ENCODE measurements around the gene RPIA. TPM values are rescaled to one million over a fixed set of nuclear protein-coding genes. Genes with fewer than 3 reads are reported as not detected.

The RPIA gene
- total RNA-seq, 1 experiment from 2014 or later, result 14.1 TPM

GRCh38 chr2:88746929-88747490 is 55.5 kb downstream of the RPIA start:
- ChIA-PET CTCF (interaction anchor here (0.6 to 1.8 kb wide), 4 partner anchors 77 to 242 kb away, joined by 3 to 6 read pairs (median 3); no protein-coding TSS in a partner anchor), POLR2A (no interaction called here)
- no TSS peak for BruUV-seq (replicated peaks)
- H3K9me3 Mint-ChIP-seq (ENCODE audit: unreplicated experiment), result peaks cover 10% of the 10 kb centered on the region
- no peak overlapping the region for H3K4me3 Mint-ChIP-seq (ENCODE audit: unreplicated experiment)
- peaks cover 67% of the 10 kb centered on the region for H3K36me3 Mint-ChIP-seq (ENCODE audit: insufficient read depth, unreplicated experiment)
- intact Hi-C loops (cut with micrococcal nuclease), result no loop called here
- no peaks in the 10 kb centered on the region for H3K4me1 Mint-ChIP-seq (ENCODE audit: insufficient read depth, unreplicated experiment)
- TF ChIP-seq CTCF (IDR thresholded peaks at IDR 0.05; ENCODE audit: unreplicated experiment), result no peak
- no peak overlapping the region for H3K27ac Mint-ChIP-seq (ENCODE audit: low read depth, unreplicated experiment)
- DNase-seq (ENCODE audit: unreplicated experiment), result no peak
- H3K27me3 Mint-ChIP-seq (ENCODE audit: insufficient read depth, unreplicated experiment), result no peaks in the 10 kb centered on the region

- DNase-seq (ENCODE audit: unreplicated experiment), result no peak
- CTCF ChIA-PET, result interaction anchor here (2.1 kb wide), 1 partner anchor 8 kb away, joined by 16 read pairs; no protein-coding TSS in a partner anchor
- TF ChIP-seq CTCF (IDR thresholded peaks at IDR 0.05; ENCODE audit: unreplicated experiment), result no peak
- intact Hi-C loops (cut with micrococcal nuclease), result no loop called here
- BruUV-seq (replicated peaks), result no TSS peak
- Mint-ChIP-seq H3K36me3 (ENCODE audit: insufficient read depth, unreplicated experiment) (peaks cover 63% of the 10 kb centered on the region), H3K4me1 (ENCODE audit: insufficient read depth, unreplicated experiment) (no peaks in the 10 kb centered on the region), H3K27ac (ENCODE audit: low read depth, unreplicated experiment) (no peak overlapping the region), H3K4me3 (ENCODE audit: unreplicated experiment) (no peak overlapping the region), H3K27me3 (ENCODE audit: insufficient read depth, unreplicated experiment) (no peaks in the 10 kb centered on the region), H3K9me3 (ENCODE audit: unreplicated experiment) (peaks cover 10% of the 10 kb centered on the region)
- POLR2A ChIA-PET, result no interaction called here
These were observed 56.5 kb downstream of the RPIA start for GRCh38 chr2:88747990-88748389.

GRCh38 chr2:88751768-88752167 is 60.3 kb downstream of the RPIA start:
- no peak for DNase-seq (ENCODE audit: unreplicated experiment)
- ChIA-PET POLR2A (interaction anchor here (0.6 kb wide), 1 partner anchor 9 kb away, joined by 3 read pairs; no protein-coding TSS in a partner anchor), CTCF (interaction anchor here (0.6 to 5.5 kb wide), 4 partner anchors 11 to 130 kb away, joined by 3 to 49 read pairs (median 3); no protein-coding TSS in a partner anchor)
- intact Hi-C loops (cut with micrococcal nuclease), result no loop called here
- H3K4me3 Mint-ChIP-seq (ENCODE audit: unreplicated experiment), result no peak overlapping the region
- no peaks in the 10 kb centered on the region for H3K9me3 Mint-ChIP-seq (ENCODE audit: unreplicated experiment)
- TF ChIP-seq CTCF (IDR thresholded peaks at IDR 0.05; ENCODE audit: unreplicated experiment), result no peak
- peaks cover 8% of the 10 kb centered on the region for H3K4me1 Mint-ChIP-seq (ENCODE audit: insufficient read depth, unreplicated experiment)
- peak overlapping the region; percentile 63 for H3K27ac Mint-ChIP-seq (ENCODE audit: low read depth, unreplicated experiment)
- H3K27me3 Mint-ChIP-seq (ENCODE audit: insufficient read depth, unreplicated experiment), result no peaks in the 10 kb centered on the region
- H3K36me3 Mint-ChIP-seq (ENCODE audit: insufficient read depth, unreplicated experiment), result peaks cover 44% of the 10 kb centered on the region
- BruUV-seq (replicated peaks), result no TSS peak

- BruUV-seq (replicated peaks), result no TSS peak
- Mint-ChIP-seq H3K9me3 (ENCODE audit: unreplicated experiment) (peaks cover 7% of the 10 kb centered on the region), H3K27me3 (ENCODE audit: insufficient read depth, unreplicated experiment) (no peaks in the 10 kb centered on the region), H3K4me1 (ENCODE audit: insufficient read depth, unreplicated experiment) (peaks cover 8% of the 10 kb centered on the region), H3K36me3 (ENCODE audit: insufficient read depth, unreplicated experiment) (peaks cover 37% of the 10 kb centered on the region), H3K4me3 (ENCODE audit: unreplicated experiment) (no peak overlapping the region), H3K27ac (ENCODE audit: low read depth, unreplicated experiment) (peak overlapping the region; percentile 24)
- ChIA-PET CTCF (interaction anchor here (0.8 to 5.5 kb wide), 4 partner anchors 10 to 126 kb away, joined by 3 to 49 read pairs (median 4); no protein-coding TSS in a partner anchor), POLR2A (no interaction called here)
- TF ChIP-seq CTCF (IDR thresholded peaks at IDR 0.05; ENCODE audit: unreplicated experiment), result no peak
- intact Hi-C loops (cut with micrococcal nuclease), result no loop called here
- DNase-seq (ENCODE audit: unreplicated experiment), result peak; percentile 23
These were observed 62.5 kb downstream of the RPIA start for GRCh38 chr2:88753833-88754584.

Data from MCF 10A (cell line).